Heart right ventricle (tissue), 16 donors: ENCODE data around the gene ARMH3. TPM values are rescaled to one million over a fixed set of nuclear protein-coding genes. Genes with fewer than 3 reads are reported as not detected.
A peak's percentile ranks its signal among the peaks of the same experiment; 100 is the strongest.

Experiments used
- ATAC-seq, 8 donors: fragments of 200-7000 bp; cut with Tn5 transposase; one replicate each; pipeline ENCODE4 v1.9.1; 2020; ENCODE audit warnings: mild to moderate bottlenecking in 8 of 8, moderate library complexity in 8 of 8, moderate number of reproducible peaks in 1 of 8
- DNase-seq, 2 donors: peaks; one replicate each; pipeline ENCODE4 v3.0.0-alpha.2; 2020
- H3K27ac ChIP-seq, 10 donors: fragments of 200-600 bp; sonication (generic) in 2 of 10; one replicate each; pipeline versions ENCODE4 v1.5.0 to v1.8.0; 2020 to 2022; ENCODE audit warnings: mild to moderate bottlenecking in 3 of 10
- H3K27me3 ChIP-seq, 7 donors: fragments of 200-600 bp; one replicate each; pipeline ENCODE4 v1.8.0; 2021 to 2022; ENCODE audit warnings: mild to moderate bottlenecking in 2 of 7
- H3K36me3 ChIP-seq, 9 donors: fragments of 200-600 bp; sonication (generic) in 1 of 9; one replicate each; pipeline versions ENCODE4 v1.5.0 to v1.8.0; 2020 to 2022; ENCODE audit warnings: mild to moderate bottlenecking in 2 of 9
- H3K4me1 ChIP-seq, 9 donors: fragments of 200-600 bp; sonication (generic) in 1 of 9; one replicate each; pipeline versions ENCODE4 v1.5.0 to v1.8.0; 2020 to 2022; ENCODE audit warnings: mild to moderate bottlenecking in 4 of 9
- H3K4me3 ChIP-seq, 10 donors: fragments of 200-600 bp; sonication (generic) in 2 of 10; one replicate each; pipeline versions ENCODE4 v1.5.0 to v1.8.0; 2020 to 2022; ENCODE audit warnings: mild to moderate bottlenecking in 7 of 10, moderate library complexity in 2 of 10
- H3K9me3 ChIP-seq, 11 donors: fragments of 200-600 bp in 10 of 11; sonication (generic) in 2 of 11; one replicate each; pipeline versions ENCODE4 v1.5.0 to v1.8.0; 2013 to 2022; ENCODE audit warnings: mild to moderate bottlenecking in 2 of 11, control low read depth in 1 of 11, moderate library complexity in 1 of 11
- CTCF ChIP-seq, 9 donors: fragments of 200-600 bp; sonication (generic) in 2 of 9; IDR thresholded peaks; one replicate each; pipeline versions ENCODE4 v1.5.0 to v1.8.0; 2021 to 2022; ENCODE audit warnings: antibody characterized with exemption in 9 of 9, mild to moderate bottlenecking in 5 of 9, moderate library complexity in 1 of 9
- WGBS, 2 donors: extraction: QIAGEN DNeasy Blood & Tissue Kit; methylation state at CpG; one replicate each; pipeline ENCODE4 v1.1.7; 2013; ENCODE audit warnings: inconsistent platforms in 1 of 2; 5-methylcytosine and 5-hydroxymethylcytosine counted together
- intact Hi-C, 10 donors: fragments of 100-400 bp; cut with DNase I; formaldehyde crosslinking; loops; one replicate each; pipeline versions ENCODE4 v1.11.1 to v1.14.2; 2022
- polyA plus RNA-seq, 2 donors: library from polyadenylated mRNA; stranded (reverse); fragments of 200-250 nt; gene quantifications; one replicate each; pipeline ENCODE4 v1.2.3, GENCODE V29; 2013
- total RNA-seq, 10 donors: library from RNA; stranded (reverse); fragmentation: NEBNext Ultra II Directional in 3 of 10; extraction: Animal tissue kit (Norgen Biotek cat#: 25700) in 3 of 10; gene quantifications; one replicate each; pipeline versions ENCODE4 v1.2.1 to v1.2.4, GENCODE V29; 2021 to 2023
- donor health status: Arrhythmogenic right ventricular cardiomyopathy.
- donor health status: ischemic (EF 13 %, LVEDD 7.1; RV severe dilation, severe dysfunction).
- donor health status: healthy with polysubstance abuse.
- donor health status: DM: no; HTN: yes; CAD: no.
- donor health status: DM: no; HTN: no; CAD: no.
- donor health status: ischemic (EF 25% LVEDD 6.9; RV normal size, moderate dysfunction).
- donor health status: ischemic (EF 25% LVEDD 5.7; RV mildly dilated, moderate dysfunction).
- donor health status: healthy.
- donor health status: DM: yes; HTN: yes; CAD: no.
- donor health status: Ischemic cardiomyopathy.
- donor health status: ischemic (EF 35%, LVEDD 5.7; RV mildly dilated, moderate dysfunction).
- donor health status: nonischemic (EF 11% LVEDD 7.7; RV severe dilation, severe dysfunction).
- donor health status: DM: yes; HTN: yes; CAD: no.
- donor health status: PGD.
- donor health status: ischemic (EF 29% LVEDD 5.4; RV normal size, mild dysfunction).
- donor health status: nonischemic (EF 23%, LVEDD 6.1; RV moderate dilation, normal function).

The ARMH3 gene
- total and polyA plus RNA-seq, 12 donors, result 24.1 to 96.8 (median 54.1) TPM

- no peak for TF ChIP-seq CTCF (IDR thresholded peaks at IDR 0.05)
- Histone ChIP-seq H3K36me3 (no peaks in the 10 kb centered on the region), H3K9me3 (no peaks in the 10 kb centered on the region), H3K27ac (no peak overlapping the region), H3K4me1 (peaks cover 5 to 60% (median 42%) of the 10 kb centered on the region in 9 donors), H3K4me3 (no peak overlapping the region), H3K27me3 (no peaks in the 10 kb centered on the region)
- intact Hi-C loops, result no loop called here
- ATAC-seq (no peak), DNase-seq (peak in 1 of 2 donors; percentile 35)
- 78 to 80% methylated on average over 8 of the region's 8 CpGs for WGBS, 2 donors
Measured at GRCh38 chr10:101834341-101834740, 221.6 kb downstream of the ARMH3 start.

GRCh38 chr10:101833466-101833865, 222.5 kb downstream of the ARMH3 start:
- 86 to 89% methylated on average over 1 of the region's 1 CpG for WGBS, 2 donors
- no peak overlapping the region for H3K4me3 ChIP-seq
- TF ChIP-seq CTCF (IDR thresholded peaks at IDR 0.05), result no peak
- H3K4me1 ChIP-seq, result peaks cover 3 to 55% (median 34%) of the 10 kb centered on the region in 9 donors
- no peaks in the 10 kb centered on the region for H3K9me3 ChIP-seq
- intact Hi-C loops, result no loop called here
- no peak for DNase-seq
- no peak for ATAC-seq
- H3K27me3 ChIP-seq, result no peaks in the 10 kb centered on the region
- no peak overlapping the region for H3K27ac ChIP-seq
- H3K36me3 ChIP-seq, result peaks cover 0 to 2% (median 0%) of the 10 kb centered on the region in 9 donors

- no peak for TF ChIP-seq CTCF (IDR thresholded peaks at IDR 0.05)
- WGBS, 2 donors, result 53 to 60% methylated on average over 4 of the region's 4 CpGs
- Histone ChIP-seq H3K4me1 (peaks cover 2 to 55% (median 28%) of the 10 kb centered on the region in 9 donors), H3K27me3 (no peaks in the 10 kb centered on the region), H3K36me3 (peaks cover 0 to 13% (median 0%) of the 10 kb centered on the region in 9 donors), H3K9me3 (no peaks in the 10 kb centered on the region), H3K27ac (no peak overlapping the region), H3K4me3 (no peak overlapping the region)
- intact Hi-C loops, result no loop called here
- no peak for DNase-seq
- no peak for ATAC-seq
Measured at GRCh38 chr10:101832325-101832771, 223.6 kb downstream of the ARMH3 start.

GRCh38 chr10:101831169-101831811, 224.7 kb downstream of the ARMH3 start:
- peak overlapping the region in 6 of 10 donors; percentile 2 to 79 (median 26) for H3K27ac ChIP-seq
- intact Hi-C loops, result no loop called here

More at GRCh38 chr10:101831169-101831811, 224.7 kb downstream of the ARMH3 start:
- ATAC-seq (no peak), DNase-seq (no peak)
- TF ChIP-seq CTCF (IDR thresholded peaks at IDR 0.05), result no peak
- peaks cover 2 to 54% (median 28%) of the 10 kb centered on the region in 9 donors for H3K4me1 ChIP-seq
- H3K27me3 ChIP-seq, result no peaks in the 10 kb centered on the region
- H3K4me3 ChIP-seq, result peak overlapping the region in 9 of 10 donors; percentile 29 to 62 (median 53)
- peaks cover 0 to 17% (median 0%) of the 10 kb centered on the region in 9 donors for H3K36me3 ChIP-seq
- WGBS, 2 donors, result 57 to 71% methylated on average over 9 of the region's 9 CpGs
- H3K9me3 ChIP-seq, result no peaks in the 10 kb centered on the region
